OCI-LY7 (cell line): ENCODE results near the gene AVL9. TPM values are rescaled to one million over a fixed set of nuclear protein-coding genes. Genes with fewer than 3 reads are reported as not detected.

Source experiments
- BruUV-seq: library from RNA; stranded (reverse); fragments of 400-500 nt; replicated peaks from 2 replicates; lab custom pipeline; 2021; lab: Mats Ljungman, UMichigan
- CTCF ChIA-PET: fragments of 300-600 bp; sonication (Branson Sonifier 250); formaldehyde crosslinking; loops from one replicate; lab custom pipeline; 2022; ENCODE audit warnings: antibody characterized with exemption; ENCODE audit not compliant: unreplicated experiment; lab: Charles Lee
- POLR2A ChIA-PET: fragments of 300-600 bp; sonication (Branson Sonifier 250); formaldehyde crosslinking; loops from one replicate; lab custom pipeline; 2022; ENCODE audit warnings: antibody characterized with exemption; lab: Charles Lee
- DNase-seq: peaks from one replicate; pipeline ENCODE4 v3.0.0-alpha.2; 2015; ENCODE audit warnings: low spot score
- H2AFZ ChIP-seq: fragments of 200-600 bp; sonication (generic), shearing (Covaris generic); 2 replicates; pipeline ENCODE4 v1.6.1; 2014; ENCODE audit warnings: mild to moderate bottlenecking, antibody characterized with exemption, low read length, moderate library complexity
- H3K27ac ChIP-seq: fragments of 200-600 bp; sonication (generic); 2 replicates; pipeline ENCODE4 v1.5.1; 2014; ENCODE audit warnings: mixed run types, low read depth, mild to moderate bottlenecking, moderate library complexity, low read length, inconsistent platforms; ENCODE audit not compliant: poor library complexity, severe bottlenecking
- H3K36me3 ChIP-seq: fragments of 200-600 bp; sonication (generic); 2 replicates; pipeline ENCODE4 v1.6.1; 2014; ENCODE audit warnings: mild to moderate bottlenecking, antibody characterized with exemption, low read length, moderate library complexity, mixed read lengths; ENCODE audit not compliant: insufficient read depth
- H3K4me1 ChIP-seq: fragments of 200-600 bp; sonication (generic); 2 replicates; pipeline ENCODE4 v1.5.1; 2014; ENCODE audit warnings: mild to moderate bottlenecking, low read length; ENCODE audit not compliant: insufficient read depth, poor library complexity, severe bottlenecking
- H3K4me2 ChIP-seq: fragments of 200-600 bp; sonication (generic); 2 replicates; pipeline ENCODE4 v1.6.1; 2014; ENCODE audit warnings: mild to moderate bottlenecking, low read length
- H3K4me3 ChIP-seq: fragments of 200-600 bp; sonication (generic); 2 replicates; pipeline ENCODE4 v1.5.1; 2014; ENCODE audit warnings: mild to moderate bottlenecking, low read depth, low read length; ENCODE audit not compliant: poor library complexity, severe bottlenecking
- H3K79me2 ChIP-seq: fragments of 200-600 bp; sonication (generic); 2 replicates; pipeline ENCODE4 v1.6.1; 2016; ENCODE audit warnings: low read depth, mild to moderate bottlenecking, low read length, moderate library complexity, mixed read lengths; ENCODE audit not compliant: insufficient read depth
- H3K9me2 ChIP-seq: fragments of 200-600 bp; sonication (generic); 2 replicates; pipeline ENCODE4 v1.6.1; 2016; ENCODE audit warnings: mild to moderate bottlenecking, low read length, mixed read lengths; ENCODE audit not compliant: insufficient read depth
- H3K9me3 ChIP-seq: fragments of 200-600 bp; sonication (generic); 2 replicates; pipeline ENCODE4 v1.6.1; 2014; ENCODE audit warnings: mild to moderate bottlenecking, mixed run types, low read length, mixed read lengths
- H4K20me1 ChIP-seq: fragments of 200-600 bp; sonication (generic); 2 replicates; pipeline ENCODE4 v1.6.1; 2014; ENCODE audit warnings: mild to moderate bottlenecking, antibody characterized with exemption, low read length, moderate library complexity, mixed read lengths; ENCODE audit not compliant: insufficient read depth
- CTCF ChIP-seq: fragments of 200-600 bp; sonication (generic); conservative IDR thresholded peaks from 2 replicates; pipeline ENCODE4 v1.5.1; 2014; ENCODE audit warnings: mild to moderate bottlenecking, antibody characterized with exemption, low read length, moderate library complexity, mixed read lengths
- EZH2phosphoT487 ChIP-seq: fragments of 200-600 bp; sonication (generic); IDR thresholded peaks from 2 replicates; pipeline ENCODE4 v1.6.1; 2018; ENCODE audit warnings: low read depth, borderline replicate concordance, mild to moderate bottlenecking, mixed run types, antibody characterized with exemption, low read length, moderate library complexity, mixed read lengths
- intact Hi-C: fragments of 100-400 bp; cut with micrococcal nuclease; formaldehyde crosslinking; loops from one replicate; pipeline ENCODE4 v1.10.0; 2022; ENCODE audit not compliant: unreplicated experiment
- total RNA-seq, 2 experiments: library from RNA; depleted of rRNA in 1 of 2; stranded (reverse); fragments of >200 nt in 1 of 2; shearing (Covaris generic) in 1 of 2; gene quantifications; 2 replicates each; pipeline ENCODE4 v1.2.3, GENCODE V29; 2014 to 2022

AVL9 gene
- total RNA-seq, 2 experiments from 2014 or later: 36.6 to 54.9 TPM

- POLR2A ChIA-PET: interaction anchor here (0.7 kb wide), 1 partner anchor 58 kb away, joined by 3 read pairs; no protein-coding TSS in a partner anchor
- intact Hi-C loops: no loop called here
- CTCF ChIA-PET: no interaction called here
- Histone ChIP-seq H3K4me2 (no peak overlapping the region), H4K20me1 (no peaks in the 10 kb centered on the region), H3K9me3 (peaks cover 14% of the 10 kb centered on the region; the same call in 1 of the 2 replicates), H3K27ac (no peak overlapping the region), H3K4me3 (no peak overlapping the region), H3K9me2 (no peaks in the 10 kb centered on the region), H3K79me2 (peaks cover 20% of the 10 kb centered on the region; the same call in 1 of the 2 replicates), H3K36me3 (peaks cover 42% of the 10 kb centered on the region), H2AFZ (no peak overlapping the region), H3K4me1 (no peaks in the 10 kb centered on the region)
- TF ChIP-seq EZH2phosphoT487 (no peak), CTCF (no peak)
- DNase-seq: no peak
- BruUV-seq: no TSS peak
These were observed 37.4 kb downstream of the AVL9 start for GRCh38 chr7:32532716-32533115.

GRCh38 chr7:32533276-32534029 lies 38.2 kb downstream of the AVL9 start:
- POLR2A ChIA-PET: no interaction called here
- BruUV-seq: no TSS peak
- Histone ChIP-seq H3K9me3 (peaks cover 14% of the 10 kb centered on the region; the same call in 1 of the 2 replicates), H3K27ac (no peak overlapping the region), H3K4me3 (no peak overlapping the region), H3K4me2 (no peak overlapping the region), H3K4me1 (no peaks in the 10 kb centered on the region), H4K20me1 (no peaks in the 10 kb centered on the region), H3K9me2 (no peaks in the 10 kb centered on the region), H3K36me3 (peaks cover 38% of the 10 kb centered on the region), H3K79me2 (peaks cover 25% of the 10 kb centered on the region; the same call in 1 of the 2 replicates), H2AFZ (no peak overlapping the region)
- CTCF ChIA-PET: no interaction called here
- DNase-seq: no peak
- TF ChIP-seq CTCF: no peak
- no peak for TF ChIP-seq EZH2phosphoT487
- intact Hi-C loops: no loop called here
